ENCODE measurements around the gene JAKMIP1. TPM values are rescaled to one million over a fixed set of nuclear protein-coding genes. Genes with fewer than 3 reads are reported as not detected.

JAKMIP1 gene
- total RNA-seq, 1 experiment from 2014 or later: not detected

DNA sequence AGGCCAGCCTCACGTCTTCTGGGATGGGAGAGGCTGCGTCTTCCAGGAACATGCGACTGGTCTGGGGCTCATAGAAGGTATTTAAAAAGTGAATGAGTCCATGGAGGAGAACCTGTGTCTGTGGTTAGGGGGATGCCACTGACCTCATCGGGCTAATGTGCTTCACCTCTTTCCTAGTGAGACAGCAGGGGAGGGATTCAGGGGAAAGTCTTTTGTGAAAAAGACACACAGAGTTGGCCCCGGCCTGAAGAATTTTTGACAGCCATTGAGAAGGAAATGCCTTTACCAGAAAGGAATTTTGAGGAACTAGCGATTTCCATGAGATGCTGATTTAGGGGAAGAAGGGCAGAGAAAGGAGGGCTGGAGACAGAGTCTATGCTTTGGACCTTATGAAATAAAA lies 171.1 kb downstream of the JAKMIP1 start:
- intact Hi-C loops (cut with micrococcal nuclease; ENCODE audit: unreplicated experiment): no loop called here
- no peak for ATAC-seq
- no peak for DNase-seq (ENCODE audit: low read depth, low spot score)
- H3K27ac ChIP-seq (ENCODE audit: low read length): no peak overlapping the region
- POLR2A ChIA-PET: no interaction called here
- TF ChIP-seq, protein P1, sequence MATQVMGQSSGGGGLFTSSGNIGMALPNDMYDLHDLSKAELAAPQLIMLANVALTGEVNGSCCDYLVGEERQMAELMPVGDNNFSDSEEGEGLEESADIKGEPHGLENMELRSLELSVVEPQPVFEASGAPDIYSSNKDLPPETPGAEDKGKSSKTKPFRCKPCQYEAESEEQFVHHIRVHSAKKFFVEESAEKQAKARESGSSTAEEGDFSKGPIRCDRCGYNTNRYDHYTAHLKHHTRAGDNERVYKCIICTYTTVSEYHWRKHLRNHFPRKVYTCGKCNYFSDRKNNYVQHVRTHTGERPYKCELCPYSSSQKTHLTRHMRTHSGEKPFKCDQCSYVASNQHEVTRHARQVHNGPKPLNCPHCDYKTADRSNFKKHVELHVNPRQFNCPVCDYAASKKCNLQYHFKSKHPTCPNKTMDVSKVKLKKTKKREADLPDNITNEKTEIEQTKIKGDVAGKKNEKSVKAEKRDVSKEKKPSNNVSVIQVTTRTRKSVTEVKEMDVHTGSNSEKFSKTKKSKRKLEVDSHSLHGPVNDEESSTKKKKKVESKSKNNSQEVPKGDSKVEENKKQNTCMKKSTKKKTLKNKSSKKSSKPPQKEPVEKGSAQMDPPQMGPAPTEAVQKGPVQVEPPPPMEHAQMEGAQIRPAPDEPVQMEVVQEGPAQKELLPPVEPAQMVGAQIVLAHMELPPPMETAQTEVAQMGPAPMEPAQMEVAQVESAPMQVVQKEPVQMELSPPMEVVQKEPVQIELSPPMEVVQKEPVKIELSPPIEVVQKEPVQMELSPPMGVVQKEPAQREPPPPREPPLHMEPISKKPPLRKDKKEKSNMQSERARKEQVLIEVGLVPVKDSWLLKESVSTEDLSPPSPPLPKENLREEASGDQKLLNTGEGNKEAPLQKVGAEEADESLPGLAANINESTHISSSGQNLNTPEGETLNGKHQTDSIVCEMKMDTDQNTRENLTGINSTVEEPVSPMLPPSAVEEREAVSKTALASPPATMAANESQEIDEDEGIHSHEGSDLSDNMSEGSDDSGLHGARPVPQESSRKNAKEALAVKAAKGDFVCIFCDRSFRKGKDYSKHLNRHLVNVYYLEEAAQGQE (IDR thresholded peaks at IDR 0.05; ENCODE audit: insufficient read depth in 1 of 2, low read depth in 2 of 2, low read length in 1 of 2): no peak
- TF ChIP-seq TCF7L2 (IDR thresholded peaks at IDR 0.05; ENCODE audit: low read depth, low read length): no peak
- TF ChIP-seq, protein P2, sequence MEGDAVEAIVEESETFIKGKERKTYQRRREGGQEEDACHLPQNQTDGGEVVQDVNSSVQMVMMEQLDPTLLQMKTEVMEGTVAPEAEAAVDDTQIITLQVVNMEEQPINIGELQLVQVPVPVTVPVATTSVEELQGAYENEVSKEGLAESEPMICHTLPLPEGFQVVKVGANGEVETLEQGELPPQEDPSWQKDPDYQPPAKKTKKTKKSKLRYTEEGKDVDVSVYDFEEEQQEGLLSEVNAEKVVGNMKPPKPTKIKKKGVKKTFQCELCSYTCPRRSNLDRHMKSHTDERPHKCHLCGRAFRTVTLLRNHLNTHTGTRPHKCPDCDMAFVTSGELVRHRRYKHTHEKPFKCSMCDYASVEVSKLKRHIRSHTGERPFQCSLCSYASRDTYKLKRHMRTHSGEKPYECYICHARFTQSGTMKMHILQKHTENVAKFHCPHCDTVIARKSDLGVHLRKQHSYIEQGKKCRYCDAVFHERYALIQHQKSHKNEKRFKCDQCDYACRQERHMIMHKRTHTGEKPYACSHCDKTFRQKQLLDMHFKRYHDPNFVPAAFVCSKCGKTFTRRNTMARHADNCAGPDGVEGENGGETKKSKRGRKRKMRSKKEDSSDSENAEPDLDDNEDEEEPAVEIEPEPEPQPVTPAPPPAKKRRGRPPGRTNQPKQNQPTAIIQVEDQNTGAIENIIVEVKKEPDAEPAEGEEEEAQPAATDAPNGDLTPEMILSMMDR (IDR thresholded peaks at IDR 0.05): no peak
- no peak for TF ChIP-seq SIN3A (IDR thresholded peaks at IDR 0.05; ENCODE audit: borderline replicate concordance, insufficient read depth, low read depth, low read length)
- no peak for TF ChIP-seq POLR2AphosphoS5 (IDR thresholded peaks at IDR 0.05; ENCODE audit: low read depth, low read length)
- no TSS peak for BruUV-seq (replicated peaks)
- in situ Hi-C loops (cut with HindIII; ENCODE audit: low pct_unique_long_range_greater_than_20kb, low sequenced_read_pairs): no loop called here
- H3K9me3 ChIP-seq (ENCODE audit: control insufficient read depth, insufficient read depth, low read depth, low read length): no peaks in the 10 kb centered on the region
- H3K4me1 ChIP-seq (ENCODE audit: control insufficient read depth, insufficient read depth, low read length): no peaks in the 10 kb centered on the region; the same call in 1 of the 2 replicates
- H3K27me3 ChIP-seq (ENCODE audit: control insufficient read depth, insufficient read depth, low read length): no peaks in the 10 kb centered on the region
- CTCF ChIA-PET: no interaction called here
- H3K4me3 ChIP-seq (ENCODE audit: low read depth in 2 of 2, low read length in 2 of 2): no peak overlapping the region
- no peaks in the 10 kb centered on the region for H3K36me3 ChIP-seq (ENCODE audit: control insufficient read depth, insufficient read depth, low read length)

GRCh38 chr4:6028168-6028567 lies 172.2 kb downstream of the JAKMIP1 start:
- H3K9me3 ChIP-seq (ENCODE audit: control insufficient read depth, insufficient read depth, low read depth, low read length): no peaks in the 10 kb centered on the region
- no peaks in the 10 kb centered on the region for H3K36me3 ChIP-seq (ENCODE audit: control insufficient read depth, insufficient read depth, low read length)
- no peak for DNase-seq (ENCODE audit: low read depth, low spot score)
- no peaks in the 10 kb centered on the region for H3K27me3 ChIP-seq (ENCODE audit: control insufficient read depth, insufficient read depth, low read length)
- TF ChIP-seq, protein P2 (IDR thresholded peaks at IDR 0.05): no peak
- TF ChIP-seq TCF7L2 (IDR thresholded peaks at IDR 0.05; ENCODE audit: low read depth, low read length) (no peak), SIN3A (IDR thresholded peaks at IDR 0.05; ENCODE audit: borderline replicate concordance, insufficient read depth, low read depth, low read length) (no peak), POLR2AphosphoS5 (IDR thresholded peaks at IDR 0.05; ENCODE audit: low read depth, low read length) (no peak)
- TF ChIP-seq, protein P1 (IDR thresholded peaks at IDR 0.05; ENCODE audit: insufficient read depth in 1 of 2, low read depth in 2 of 2, low read length in 1 of 2): no peak
- ATAC-seq: no peak
- CTCF ChIA-PET: no interaction called here
- POLR2A ChIA-PET: no interaction called here
- no peak overlapping the region for H3K27ac ChIP-seq (ENCODE audit: low read length)
- no TSS peak for BruUV-seq (replicated peaks)
- in situ Hi-C loops (cut with HindIII; ENCODE audit: low pct_unique_long_range_greater_than_20kb, low sequenced_read_pairs) (no loop called here), intact Hi-C loops (cut with micrococcal nuclease; ENCODE audit: unreplicated experiment) (no loop called here)
- H3K4me1 ChIP-seq (ENCODE audit: control insufficient read depth, insufficient read depth, low read length): no peaks in the 10 kb centered on the region; the same call in 1 of the 2 replicates
- H3K4me3 ChIP-seq (ENCODE audit: low read depth in 2 of 2, low read length in 2 of 2): no peak overlapping the region
